GM08714 (cell line): ENCODE measurements around the gene C4orf46.

Experiments
- H3K4me3 ChIP-seq: fragments of 200-500 bp; sonication (Bioruptor generic); 2 replicates; pipeline ENCODE4 v1.5.1; 2014; ENCODE audit warnings: mild to moderate bottlenecking, low read length, inconsistent platforms
- ZNF274 ChIP-seq: IDR thresholded peaks from 2 replicates; pipeline ENCODE4 v1.6.1; 2012; ENCODE audit warnings: mild to moderate bottlenecking, low read depth, low read length

C4orf46 gene

DNA sequence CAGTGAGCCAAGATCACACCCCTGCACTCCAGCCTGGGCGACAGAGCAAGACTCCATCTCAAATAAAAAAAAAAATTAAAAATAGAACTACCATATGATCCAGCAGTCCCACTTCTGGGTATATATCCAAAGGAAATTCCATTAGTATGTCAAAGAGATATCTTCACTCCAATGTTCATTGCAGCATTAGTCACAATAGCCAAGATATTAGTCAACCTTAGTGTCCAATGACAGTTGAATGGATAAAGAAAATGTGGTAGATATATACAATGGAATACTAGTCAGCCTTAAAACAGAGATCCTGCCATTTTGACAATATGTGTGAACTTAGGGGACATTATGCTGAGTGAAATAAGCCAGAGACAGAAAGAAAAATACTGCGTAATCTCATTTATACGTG, 49.4 kb downstream of the C4orf46 start:
- TF ChIP-seq ZNF274 = no peak
- no peak overlapping the region for H3K4me3 ChIP-seq

DNA sequence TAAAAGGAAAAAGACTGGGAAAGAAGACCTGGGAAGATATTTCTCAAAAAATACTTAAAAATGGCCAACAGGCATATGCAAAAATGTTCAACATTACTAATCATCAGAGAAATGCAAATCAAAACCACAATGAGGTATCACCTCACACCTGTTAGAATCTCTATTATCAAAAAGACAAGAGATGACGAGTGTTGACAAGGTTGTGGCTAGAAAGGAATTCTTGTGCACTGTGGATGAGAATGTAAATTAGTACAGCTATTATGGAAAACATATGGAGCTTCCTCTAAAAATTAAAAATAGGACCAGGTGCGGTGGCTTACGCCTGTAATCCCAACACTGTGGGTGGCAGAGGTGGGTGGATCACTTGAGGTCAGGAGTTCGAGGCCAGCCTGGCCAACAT, 50.0 kb downstream of the C4orf46 start:
- H3K4me3 ChIP-seq = no peak overlapping the region
- no peak for TF ChIP-seq ZNF274

DNA sequence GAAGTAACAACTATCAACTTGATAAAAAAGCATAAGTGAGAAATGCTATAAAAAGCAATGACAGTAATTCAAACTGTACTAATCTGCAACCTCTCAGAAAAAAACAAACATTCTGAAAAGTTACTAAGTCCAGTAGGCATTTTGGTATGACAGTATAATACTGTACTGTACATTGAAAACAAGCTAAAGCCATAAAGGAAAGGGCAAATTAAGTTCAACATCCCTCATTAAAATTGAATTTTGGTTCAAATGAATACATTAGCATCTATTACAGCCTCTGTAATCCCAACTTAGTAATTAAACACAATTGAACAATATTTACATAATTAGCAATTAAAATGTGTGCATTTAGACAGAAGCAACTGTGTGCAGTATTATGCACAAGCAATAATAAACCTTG, 53.7 kb downstream of the C4orf46 start:
- no peak overlapping the region for H3K4me3 ChIP-seq
- TF ChIP-seq ZNF274 = no peak
